SK-N-SH (cell line): ENCODE measurements around the gene NBEAL2. TPM values are rescaled to one million over a fixed set of nuclear protein-coding genes. Genes with fewer than 3 reads are reported as not detected.

Experiments used
- CTCF ChIA-PET: fragments of 300-600, 350-600 bp; formaldehyde crosslinking; extraction: SDS; loops from one replicate; lab custom pipeline; 2021; lab: Yijun Ruan, JAX
- POLR2A ChIA-PET: fragments of 350-600 bp; sonication (Branson Sonifier 250); formaldehyde crosslinking; extraction: SDS; loops from one replicate; lab custom pipeline; 2020; ENCODE audit warnings: antibody characterized with exemption, inconsistent platforms; lab: Yijun Ruan, JAX
- DNase-seq: peaks from one replicate; pipeline ENCODE4 v3.0.0; 2012
- H2AFZ ChIP-seq: fragments of 200-600 bp; sonication (generic); 2 replicates; pipeline ENCODE4 v1.8.1; 2016; ENCODE audit warnings: antibody characterized with exemption, mild to moderate bottlenecking, low read depth
- H3F3A ChIP-seq: fragments of 200-600 bp; sonication (generic); replicated peaks from 2 replicates; pipeline ENCODE3; 2016; ENCODE audit warnings: antibody characterized with exemption, mild to moderate bottlenecking; ENCODE audit not compliant: insufficient read depth
- H3K27ac ChIP-seq, 2 experiments: fragments of 200-500 bp in 1 of 2; fragments of 200-600 bp in 1 of 2; sonication (Bioruptor generic) in 1 of 2; sonication (generic), shearing (Covaris generic) in 1 of 2; 2 replicates each; pipeline versions ENCODE4 v1.5.1 to v1.6.1; 2014 to 2016; ENCODE audit warnings: low read depth in 2 of 2, inconsistent platforms in 1 of 2, low read length in 1 of 2, mild to moderate bottlenecking in 1 of 2, mixed read lengths in 1 of 2
- H3K27me3 ChIP-seq: fragments of 200-600 bp; sonication (generic), shearing (Covaris generic); 2 replicates; pipeline ENCODE4 v1.6.1; 2016; ENCODE audit warnings: mixed run types; ENCODE audit not compliant: insufficient read depth
- H3K36me3 ChIP-seq, 2 experiments: fragments of 200-500 bp in 1 of 2; fragments of 200-600 bp in 1 of 2; sonication (Bioruptor generic) in 1 of 2; sonication (generic) in 1 of 2; replicated peaks in 1 of 2; 2 replicates each; pipeline versions ENCODE3 to v1.5.1; 2014 to 2016; ENCODE audit warnings: low read length in 1 of 2, mild to moderate bottlenecking in 1 of 2; ENCODE audit not compliant: insufficient read depth in 2 of 2, control insufficient read depth in 1 of 2
- H3K4me1 ChIP-seq, 2 experiments: fragments of 200-500 bp in 1 of 2; fragments of 200-600 bp in 1 of 2; sonication (Bioruptor generic) in 1 of 2; sonication (generic), shearing (Covaris generic) in 1 of 2; 2 replicates each; pipeline versions ENCODE4 v1.5.1 to v1.6.1; 2014 to 2016; ENCODE audit warnings: low read depth in 1 of 2, low read length in 1 of 2, mixed run types in 1 of 2; ENCODE audit not compliant: insufficient read depth in 2 of 2, control insufficient read depth in 1 of 2
- H3K4me2 ChIP-seq: fragments of 200-600 bp; sonication (generic), shearing (Covaris generic); 2 replicates; pipeline ENCODE4 v1.6.1; 2017; ENCODE audit warnings: mixed run types
- H3K4me3 ChIP-seq, 2 experiments: fragments of 200-500 bp in 1 of 2; fragments of 200-600 bp in 1 of 2; sonication (Bioruptor generic) in 1 of 2; sonication (generic), shearing (Covaris generic) in 1 of 2; 2 replicates each; pipeline versions ENCODE4 v1.5.1 to v1.8.1; 2014 to 2016; ENCODE audit warnings: low read depth in 2 of 2, inconsistent platforms in 1 of 2, low read length in 1 of 2, mild to moderate bottlenecking in 1 of 2, mixed read lengths in 1 of 2, moderate library complexity in 1 of 2
- H3K79me2 ChIP-seq: fragments of 200-600 bp; sonication (generic); 2 replicates; pipeline ENCODE4 v1.8.1; 2017; ENCODE audit warnings: mild to moderate bottlenecking; ENCODE audit not compliant: insufficient read depth
- H3K9ac ChIP-seq: fragments of 200-600 bp; sonication (generic); 2 replicates; pipeline ENCODE4 v1.6.1; 2017; ENCODE audit warnings: mixed run types
- H3K9me2 ChIP-seq: fragments of 200-600 bp; sonication (generic); 2 replicates; pipeline ENCODE4 v1.6.1; 2017; ENCODE audit warnings: mixed run types
- H3K9me3 ChIP-seq: fragments of 200-600 bp; sonication (generic); 2 replicates; pipeline ENCODE4 v1.6.1; 2017; ENCODE audit warnings: mixed run types, mild to moderate bottlenecking, moderate library complexity
- H4K20me1 ChIP-seq: fragments of 200-600 bp; sonication (generic); 2 replicates; pipeline ENCODE4 v1.6.1; 2017; ENCODE audit warnings: mild to moderate bottlenecking, mixed run types; ENCODE audit not compliant: insufficient read depth
- GABPA ChIP-seq: IDR thresholded peaks from 2 replicates; pipeline ENCODE4 v1.4.0; 2012; ENCODE audit warnings: low read depth, mild to moderate bottlenecking
- GATA2 ChIP-seq: sonication (generic); formaldehyde crosslinking; IDR thresholded peaks from 2 replicates; pipeline ENCODE4 v1.5.0; 2020; ENCODE audit warnings: mild to moderate bottlenecking, missing genetic modification reagents
- IRF3 ChIP-seq: fragments of 150-350 bp; IDR thresholded peaks from 2 replicates; pipeline ENCODE4 v1.6.1; 2016; ENCODE audit warnings: mild to moderate bottlenecking, low read depth, low read length
- JUND ChIP-seq: IDR thresholded peaks from 2 replicates; pipeline ENCODE4 v1.4.0; 2012
- MEF2A ChIP-seq: IDR thresholded peaks from 2 replicates; pipeline ENCODE4 v1.4.0; 2012; ENCODE audit warnings: low read depth, borderline replicate concordance
- MXI1 ChIP-seq: IDR thresholded peaks from 2 replicates; pipeline ENCODE4 v1.6.1; 2012; ENCODE audit warnings: mild to moderate bottlenecking, low read depth, low read length, improper control_type of control experiment
- NFIC ChIP-seq: IDR thresholded peaks from 2 replicates; pipeline ENCODE4 v1.4.0; 2012; ENCODE audit warnings: borderline replicate concordance
- NRF1 ChIP-seq: IDR thresholded peaks from 2 replicates; pipeline ENCODE4 v1.6.1; 2012; ENCODE audit warnings: low read depth, mild to moderate bottlenecking, low read length
- RCOR1 ChIP-seq: fragments of 150-350 bp; IDR thresholded peaks from 2 replicates; pipeline ENCODE4 v1.6.1; 2017; ENCODE audit warnings: antibody characterized with exemption, low read length
- RFX5 ChIP-seq: IDR thresholded peaks from 2 replicates; pipeline ENCODE4 v1.6.1; 2012; ENCODE audit warnings: mild to moderate bottlenecking, improper control_type of control experiment, low read length
- SIN3A ChIP-seq: IDR thresholded peaks from 2 replicates; pipeline ENCODE4 v1.6.1; 2012; ENCODE audit warnings: low read depth, mild to moderate bottlenecking, low read length, moderate library complexity, borderline replicate concordance
- TAF1 ChIP-seq: IDR thresholded peaks from 2 replicates; pipeline ENCODE4 v1.6.1; 2012; ENCODE audit warnings: low read depth, mild to moderate bottlenecking, low read length, moderate library complexity, borderline replicate concordance
- YY1 ChIP-seq: IDR thresholded peaks from 2 replicates; pipeline ENCODE4 v1.4.0; 2012; ENCODE audit warnings: low read depth, mild to moderate bottlenecking
- polyA plus RNA-seq, 3 experiments: library from polyadenylated mRNA; depleted of rRNA; stranded (reverse); fragments of >200 nt; gene quantifications; 2 replicates each; pipeline ENCODE4 v1.2.3, GENCODE V29; 2012
- TF ChIP-seq, protein P1 (sequence below): IDR thresholded peaks from 2 replicates; pipeline ENCODE4 v1.4.0; 2012; ENCODE audit warnings: low read depth, borderline replicate concordance
- TF ChIP-seq, protein P2 (sequence below): IDR thresholded peaks from 2 replicates; pipeline ENCODE4 v1.6.1; 2012; ENCODE audit warnings: mild to moderate bottlenecking, low read depth, low read length, moderate library complexity

NBEAL2 gene
- polyA plus RNA-seq, 1 of the 3 experiments (the other 2 are of a cell fraction), result 20.3 TPM

- TF ChIP-seq YY1 (no peak), MXI1 (no peak)
These were observed 67.6 kb downstream of the NBEAL2 start (continued) for GRCh38 chr3:47047069-47047468.

DNA sequence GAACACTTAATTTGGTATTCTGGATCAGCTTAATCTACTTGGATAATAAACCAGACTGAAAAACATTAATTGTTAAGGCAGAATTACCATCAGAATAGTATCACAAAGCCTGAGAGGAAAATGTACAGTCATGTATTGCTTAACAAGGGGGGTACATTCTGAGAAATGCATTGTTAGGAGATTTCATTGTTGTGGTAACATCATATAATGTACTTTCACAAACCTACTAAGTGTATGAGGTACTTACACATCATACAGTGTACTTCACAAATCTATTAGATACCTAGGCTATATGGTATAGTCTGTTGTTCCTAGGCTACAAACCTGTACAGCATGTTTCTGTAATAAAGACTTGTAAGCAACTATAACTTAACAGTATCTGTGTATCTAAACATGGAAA lies 68.2 kb downstream of the NBEAL2 start:
- no peak overlapping the region for H2AFZ ChIP-seq
- no peak overlapping the region for H3K4me2 ChIP-seq
- no peaks in the 10 kb centered on the region for H3K9me2 ChIP-seq
- peaks cover 42% of the 10 kb centered on the region for H3K79me2 ChIP-seq
- no peak overlapping the region for H3K4me3 ChIP-seq
- no peaks in the 10 kb centered on the region for H3K4me1 ChIP-seq
- POLR2A ChIA-PET, result no interaction called here
- H3K27ac ChIP-seq, result no peak overlapping the region
- peaks cover 14 to 27% of the 10 kb centered on the region in 2 experiments for H3K36me3 ChIP-seq
- H3F3A ChIP-seq, result peaks cover 15% of the 10 kb centered on the region
- no peaks in the 10 kb centered on the region for H3K9me3 ChIP-seq
- peaks cover 11% of the 10 kb centered on the region; the same call in 1 of the 2 replicates for H4K20me1 ChIP-seq
- CTCF ChIA-PET, result interaction anchor here (1.6 kb wide), 1 partner anchor 18 kb away, joined by 4 read pairs; no protein-coding TSS in a partner anchor
- H3K27me3 ChIP-seq, result no peaks in the 10 kb centered on the region
- H3K9ac ChIP-seq, result no peak overlapping the region
- no peak for DNase-seq
- TF ChIP-seq RFX5 (no peak), RCOR1 (no peak), JUND (no peak), IRF3 (no peak), MEF2A (no peak), GABPA (no peak), SIN3A (no peak), YY1 (no peak), NRF1 (no peak), NFIC (no peak), TAF1 (no peak)
- TF ChIP-seq, protein P1, sequence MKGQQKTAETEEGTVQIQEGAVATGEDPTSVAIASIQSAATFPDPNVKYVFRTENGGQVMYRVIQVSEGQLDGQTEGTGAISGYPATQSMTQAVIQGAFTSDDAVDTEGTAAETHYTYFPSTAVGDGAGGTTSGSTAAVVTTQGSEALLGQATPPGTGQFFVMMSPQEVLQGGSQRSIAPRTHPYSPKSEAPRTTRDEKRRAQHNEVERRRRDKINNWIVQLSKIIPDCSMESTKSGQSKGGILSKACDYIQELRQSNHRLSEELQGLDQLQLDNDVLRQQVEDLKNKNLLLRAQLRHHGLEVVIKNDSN, result no peak

- Histone ChIP-seq H3K9me3 (no peaks in the 10 kb centered on the region), H4K20me1 (peaks cover 8% of the 10 kb centered on the region), H2AFZ (no peak overlapping the region), H3F3A (peaks cover 9% of the 10 kb centered on the region), H3K4me2 (no peak overlapping the region), H3K9me2 (no peaks in the 10 kb centered on the region), H3K4me3 (no peak overlapping the region), H3K79me2 (peaks cover 85% of the 10 kb centered on the region), H3K9ac (no peak overlapping the region), H3K4me1 (no peaks in the 10 kb centered on the region), H3K36me3 (peaks cover 14 to 30% of the 10 kb centered on the region in 2 experiments), H3K27me3 (no peaks in the 10 kb centered on the region), H3K27ac (no peak overlapping the region)
- ChIA-PET POLR2A (no interaction called here), CTCF (no interaction called here)
- DNase-seq, result no peak
- no peak for TF ChIP-seq GATA2 (CRISPR knock-in tag)
- TF ChIP-seq, protein P2, sequence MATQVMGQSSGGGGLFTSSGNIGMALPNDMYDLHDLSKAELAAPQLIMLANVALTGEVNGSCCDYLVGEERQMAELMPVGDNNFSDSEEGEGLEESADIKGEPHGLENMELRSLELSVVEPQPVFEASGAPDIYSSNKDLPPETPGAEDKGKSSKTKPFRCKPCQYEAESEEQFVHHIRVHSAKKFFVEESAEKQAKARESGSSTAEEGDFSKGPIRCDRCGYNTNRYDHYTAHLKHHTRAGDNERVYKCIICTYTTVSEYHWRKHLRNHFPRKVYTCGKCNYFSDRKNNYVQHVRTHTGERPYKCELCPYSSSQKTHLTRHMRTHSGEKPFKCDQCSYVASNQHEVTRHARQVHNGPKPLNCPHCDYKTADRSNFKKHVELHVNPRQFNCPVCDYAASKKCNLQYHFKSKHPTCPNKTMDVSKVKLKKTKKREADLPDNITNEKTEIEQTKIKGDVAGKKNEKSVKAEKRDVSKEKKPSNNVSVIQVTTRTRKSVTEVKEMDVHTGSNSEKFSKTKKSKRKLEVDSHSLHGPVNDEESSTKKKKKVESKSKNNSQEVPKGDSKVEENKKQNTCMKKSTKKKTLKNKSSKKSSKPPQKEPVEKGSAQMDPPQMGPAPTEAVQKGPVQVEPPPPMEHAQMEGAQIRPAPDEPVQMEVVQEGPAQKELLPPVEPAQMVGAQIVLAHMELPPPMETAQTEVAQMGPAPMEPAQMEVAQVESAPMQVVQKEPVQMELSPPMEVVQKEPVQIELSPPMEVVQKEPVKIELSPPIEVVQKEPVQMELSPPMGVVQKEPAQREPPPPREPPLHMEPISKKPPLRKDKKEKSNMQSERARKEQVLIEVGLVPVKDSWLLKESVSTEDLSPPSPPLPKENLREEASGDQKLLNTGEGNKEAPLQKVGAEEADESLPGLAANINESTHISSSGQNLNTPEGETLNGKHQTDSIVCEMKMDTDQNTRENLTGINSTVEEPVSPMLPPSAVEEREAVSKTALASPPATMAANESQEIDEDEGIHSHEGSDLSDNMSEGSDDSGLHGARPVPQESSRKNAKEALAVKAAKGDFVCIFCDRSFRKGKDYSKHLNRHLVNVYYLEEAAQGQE, result no peak
These were observed 74.9 kb downstream of the NBEAL2 start for GRCh38 chr3:47054412-47054811.
